H1 (cell line): ENCODE data around the gene OR2J2. TPM values are rescaled to one million over a fixed set of nuclear protein-coding genes. Genes with fewer than 3 reads are reported as not detected.
"Not testable (repeated sequence)": the region's sequence is repeated elsewhere in the genome, so short reads cannot be mapped to it uniquely, and the experiment has no call there.

Source experiments
- CTCF ChIA-PET: fragments of 300-600 bp; sonication (Branson Sonifier 250); formaldehyde crosslinking; loops from one replicate; lab custom pipeline; 2021; ENCODE audit not compliant: partially characterized antibody; lab: Charles Lee
- POLR2A ChIA-PET: fragments of 300-600 bp; sonication (Branson Sonifier 250); formaldehyde crosslinking; loops from one replicate; lab custom pipeline; 2021; ENCODE audit warnings: inconsistent platforms; ENCODE audit not compliant: partially characterized antibody; lab: Charles Lee
- DNase-seq, 2 experiments: peaks; one replicate each; pipeline versions ENCODE4 v3.0.0 to v3.0.0-alpha.2; 2010 to 2022; ENCODE audit warnings: low spot score in 2 of 2, low read depth in 1 of 2, mixed read lengths in 1 of 2
- FAIRE-seq: peaks from 2 replicates; lab custom pipeline; 2011; peaks lifted over from hg19 to GRCh38; lab: Jason Lieb, UNC
- H2AFZ ChIP-seq: 2 replicates; pipeline ENCODE4 v1.8.1; 2012; ENCODE audit warnings: low read length, inconsistent platforms
- H2AK5ac ChIP-seq: 2 replicates; pipeline ENCODE4 v1.6.1; 2013; ENCODE audit warnings: low read depth, low read length
- H2BK120ac ChIP-seq: replicated peaks from 2 replicates; pipeline ENCODE3; 2013; ENCODE audit warnings: low read depth, low read length, inconsistent platforms
- H2BK12ac ChIP-seq: 2 replicates; pipeline ENCODE4 v1.6.1; 2013; ENCODE audit warnings: low read depth, low read length
- H2BK15ac ChIP-seq: 2 replicates; pipeline ENCODE4 v1.6.1; 2013; ENCODE audit warnings: low read length
- H2BK20ac ChIP-seq: 2 replicates; pipeline ENCODE4 v1.6.1; 2013; ENCODE audit warnings: low read length
- H2BK5ac ChIP-seq: 2 replicates; pipeline ENCODE4 v1.6.1; 2013; ENCODE audit warnings: low read depth, low read length
- H3K14ac ChIP-seq: 2 replicates; pipeline ENCODE4 v1.6.1; 2013; ENCODE audit warnings: inconsistent platforms; ENCODE audit not compliant: insufficient read length
- H3K18ac ChIP-seq: 2 replicates; pipeline ENCODE4 v1.6.1; 2013; ENCODE audit warnings: low read length; ENCODE audit errors: extremely low read depth
- H3K23ac ChIP-seq: 2 replicates; pipeline ENCODE4 v1.6.1; 2013; ENCODE audit warnings: inconsistent platforms; ENCODE audit not compliant: insufficient read length
- H3K23me2 ChIP-seq: 2 replicates; pipeline ENCODE4 v1.6.1; 2013; ENCODE audit warnings: low read depth, low read length
- H3K27ac ChIP-seq: 2 replicates; pipeline ENCODE4 v1.6.1; 2011; ENCODE audit warnings: low read depth, low read length, inconsistent platforms
- H3K27me3 ChIP-seq, 4 experiments: replicated peaks in 1 of 4; 1 replicate in 1 of 4; 2 replicates in 3 of 4; pipeline versions ENCODE4 v1.6.1 to v1.8.1; 2011 to 2013; ENCODE audit warnings: low read length in 3 of 4, mild to moderate bottlenecking in 3 of 4, inconsistent platforms in 2 of 4, mixed read lengths in 2 of 4, moderate library complexity in 1 of 4; ENCODE audit not compliant: control insufficient read depth in 3 of 4, insufficient read depth in 3 of 4; ENCODE audit errors: extremely low read depth in 1 of 4
- H3K36me3 ChIP-seq, 4 experiments: 2 replicates each; pipeline versions ENCODE4 v1.6.1 to v1.8.1; 2011 to 2013; ENCODE audit warnings: mild to moderate bottlenecking in 4 of 4, low read length in 3 of 4, moderate library complexity in 2 of 4, control low read depth in 1 of 4, inconsistent platforms in 1 of 4; ENCODE audit not compliant: insufficient read depth in 4 of 4, control insufficient read depth in 2 of 4
- H3K4ac ChIP-seq: replicated peaks from 2 replicates; pipeline ENCODE3; 2013; ENCODE audit warnings: low read length, low read depth, mixed read lengths, inconsistent platforms; ENCODE audit not compliant: insufficient read length
- H3K4me1 ChIP-seq, 4 experiments: replicated peaks in 1 of 4; 1 replicate in 1 of 4; 2 replicates in 3 of 4; pipeline versions ENCODE4 v1.6.1 to v1.8.1; 2011 to 2013; ENCODE audit warnings: low read length in 3 of 4, inconsistent platforms in 2 of 4, mixed read lengths in 1 of 4; ENCODE audit not compliant: insufficient read depth in 4 of 4, control insufficient read depth in 3 of 4
- H3K4me2 ChIP-seq, 2 experiments: 2 replicates each; pipeline versions ENCODE4 v1.6.1 to v1.8.1; 2011 to 2013; ENCODE audit warnings: low read depth in 2 of 2, low read length in 2 of 2, control low read depth in 1 of 2, inconsistent platforms in 1 of 2, mild to moderate bottlenecking in 1 of 2; ENCODE audit not compliant: insufficient read depth in 1 of 2
- H3K4me3 ChIP-seq, 4 experiments: fragments of 200-600, 300-600 bp in 1 of 4; sonication (generic), shearing (Covaris generic), sonication (Bioruptor Twin) in 1 of 4; 2 replicates each; pipeline versions ENCODE4 v1.5.1 to v1.8.1; 2011 to 2016; ENCODE audit warnings: low read length in 4 of 4, low read depth in 3 of 4, control low read depth in 2 of 4, inconsistent platforms in 2 of 4, mild to moderate bottlenecking in 2 of 4, mixed read lengths in 1 of 4, moderate library complexity in 1 of 4; ENCODE audit not compliant: insufficient read depth in 2 of 4; ENCODE audit errors: extremely low read depth in 1 of 4
- H3K56ac ChIP-seq: replicated peaks from 2 replicates; pipeline ENCODE3; 2013; ENCODE audit warnings: low read depth, mild to moderate bottlenecking, mixed read lengths, low read length, inconsistent platforms; ENCODE audit not compliant: insufficient read length
- H3K79me1 ChIP-seq: 2 replicates; pipeline ENCODE4 v1.6.1; 2013; ENCODE audit warnings: low read depth, low read length, control low read depth
- H3K79me2 ChIP-seq, 2 experiments: 2 replicates each; pipeline versions ENCODE4 v1.6.1 to v1.8.1; 2012 to 2013; ENCODE audit warnings: low read length in 2 of 2, mild to moderate bottlenecking in 2 of 2, inconsistent platforms in 1 of 2; ENCODE audit not compliant: insufficient read depth in 2 of 2, control insufficient read depth in 1 of 2
- H3K9ac ChIP-seq, 4 experiments: replicated peaks in 1 of 4; 1 replicate in 1 of 4; 2 replicates in 3 of 4; pipeline versions ENCODE4 v1.6.1 to v1.8.1; 2011 to 2013; ENCODE audit warnings: low read depth in 3 of 4, low read length in 3 of 4, control low read depth in 2 of 4, mild to moderate bottlenecking in 2 of 4, moderate library complexity in 2 of 4, inconsistent platforms in 1 of 4; ENCODE audit errors: extremely low read depth in 1 of 4
- H3K9me3 ChIP-seq, 2 experiments: 2 replicates each; pipeline versions ENCODE4 v1.6.1 to v1.8.1; 2012 to 2013; ENCODE audit warnings: mild to moderate bottlenecking in 2 of 2, moderate library complexity in 2 of 2, control low read depth in 1 of 2, inconsistent platforms in 1 of 2, low read depth in 1 of 2, low read length in 1 of 2, mixed read lengths in 1 of 2; ENCODE audit not compliant: insufficient read depth in 2 of 2
- H4K20me1 ChIP-seq, 2 experiments: replicated peaks in 1 of 2; 2 replicates each; pipeline versions ENCODE3 to v1.8.1; 2011 to 2013; ENCODE audit warnings: inconsistent platforms in 2 of 2, low read length in 2 of 2, mild to moderate bottlenecking in 1 of 2; ENCODE audit not compliant: insufficient read depth in 2 of 2, control insufficient read depth in 1 of 2
- H4K5ac ChIP-seq: 2 replicates; pipeline ENCODE4 v1.6.1; 2013; ENCODE audit warnings: low read length, low read depth, mixed read lengths, inconsistent platforms; ENCODE audit not compliant: insufficient read length
- H4K8ac ChIP-seq: 2 replicates; pipeline ENCODE4 v1.8.0; 2013; ENCODE audit warnings: mild to moderate bottlenecking, moderate library complexity, low read length, inconsistent platforms; ENCODE audit not compliant: insufficient read depth; ENCODE audit errors: extremely low read depth
- H4K91ac ChIP-seq: replicated peaks from 2 replicates; pipeline ENCODE3; 2013; ENCODE audit warnings: low read length, mixed read lengths, inconsistent platforms; ENCODE audit not compliant: insufficient read length
- WGBS, 2 experiments: shearing (Covaris generic) in 1 of 2; methylation state at CpG; one replicate each; pipeline versions ENCODE4 v1.1.6 to v1.1.7; 2013 to 2015; ENCODE audit warnings: low lambda C conversion rate in 2 of 2, mixed read lengths in 2 of 2, inconsistent platforms in 1 of 2, low coverage in 1 of 2, missing lambda C conversion rate in 1 of 2; ENCODE audit not compliant: insufficient replicate concordance in 2 of 2, insufficient coverage in 1 of 2, insufficient read length in 1 of 2; ENCODE audit errors: extremely low coverage in 1 of 2, missing lambda C conversion rate in 1 of 2; 5-methylcytosine and 5-hydroxymethylcytosine counted together
- long read RNA-seq, 2 experiments: library from RNA in 1 of 2; library from capped mRNA in 1 of 2; stranded (forward); transcript quantifications; one replicate each; pipeline ENCODE4 v2.0.0, GENCODE V29; 2021; ENCODE audit warnings: inconsistent platforms in 1 of 2
- polyA minus RNA-seq, 3 experiments: library from RNA; depleted of rRNA, polyadenylated mRNA; stranded (reverse); fragments of >200 nt; gene quantifications; 1 replicate in 2 of 3; 2 replicates in 1 of 3; pipeline ENCODE4 v1.2.3, GENCODE V29; 2011
- polyA plus RNA-seq, 7 experiments: library from polyadenylated mRNA; depleted of rRNA in 3 of 7; stranded (reverse) in 5 of 7; unstranded in 2 of 7; fragments of >200 nt in 5 of 7; fragments of 200-250 nt in 2 of 7; gene quantifications; 1 replicate in 5 of 7; 2 replicates in 1 of 7; 4 replicates in 1 of 7; pipeline versions ENCODE4 v1.2.1 to v1.2.3, GENCODE V29; 2011 to 2013; ENCODE audit warnings: missing spikeins in 2 of 7, mixed read lengths in 2 of 7
- total RNA-seq: library from RNA; stranded (reverse); fragmentation: NEBNext Ultra II Directional; extraction: Animal tissue kit (Norgen Biotek cat#: 25700); gene quantifications from 2 replicates; pipeline ENCODE4 v1.2.1, GENCODE V29; 2021

OR2J2 gene
- total RNA-seq (not detected in 2 replicates), polyA plus RNA-seq (2011; rRNA removed) (not detected in 2 replicates), polyA minus RNA-seq (2011; rRNA and poly(A)+ RNA removed) (0.39 TPM in 1 of 2 replicates, not detected in the other)
- not detected for polyA plus RNA-seq (2011; cell fraction: cytosol; rRNA removed)
- not detected for polyA plus RNA-seq (2011; cell fraction: nucleus; rRNA removed)
- not detected in 4 replicates for polyA plus RNA-seq (2012, experiment 1 of 2)
- polyA plus RNA-seq (2012, experiment 2 of 2), result not detected
- not detected for polyA plus RNA-seq (2013, experiment 1 of 2)
- polyA plus RNA-seq (2013, experiment 2 of 2), result not detected
- not detected for polyA minus RNA-seq (2011; cell fraction: cytosol; rRNA and poly(A)+ RNA removed)
- 0.90 TPM for polyA minus RNA-seq (2011; cell fraction: nucleus; rRNA and poly(A)+ RNA removed)
- long read RNA-seq, experiment 1, result 0 reads
- long read RNA-seq, experiment 2, result 0 reads

DNA sequence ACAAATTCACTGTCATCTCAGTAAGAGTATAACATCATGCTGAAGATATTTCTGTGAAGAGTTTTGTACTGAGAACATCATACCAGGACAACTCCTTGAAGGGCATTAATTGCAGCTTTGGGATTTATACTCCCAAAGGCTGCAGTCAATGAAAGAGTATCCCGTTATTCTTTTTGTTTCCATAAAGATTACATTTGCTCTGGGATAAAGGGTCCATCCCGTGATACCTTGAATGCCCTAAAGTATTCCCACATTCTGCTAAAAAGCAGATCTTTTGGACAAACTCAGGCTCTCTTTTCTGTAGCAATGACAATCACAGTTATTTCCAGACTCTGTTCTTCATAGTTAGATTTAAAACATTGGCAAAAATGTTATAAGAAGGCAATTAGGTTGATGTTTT lies at the start of gene OR2J2:
Gene OR2J2, plus strand, starts transcription at position 301 of the 400 bp plus-strand sequence. CDS start 2,729 bp downstream, outside the sequence.
- CTCF ChIA-PET, POLR2A ChIA-PET, H3K9ac ChIP-seq, FAIRE-seq, H3K4me2 ChIP-seq, H3K23me2 ChIP-seq, H3K79me2 ChIP-seq, H3K27me3 ChIP-seq, H3K36me3 ChIP-seq, H3K4me1 ChIP-seq, H4K5ac ChIP-seq, H3K27ac ChIP-seq, H3K79me1 ChIP-seq, H3K4me3 ChIP-seq, H4K20me1 ChIP-seq, H2BK5ac ChIP-seq, DNase-seq, H4K8ac ChIP-seq, H2AFZ ChIP-seq, H2BK12ac ChIP-seq, H2BK120ac ChIP-seq, H3K23ac ChIP-seq, H3K4ac ChIP-seq, H3K56ac ChIP-seq, H3K14ac ChIP-seq, H2BK15ac ChIP-seq, H2AK5ac ChIP-seq, H4K91ac ChIP-seq, H2BK20ac ChIP-seq, H3K9me3 ChIP-seq, H3K18ac ChIP-seq: not testable (repeated sequence)
- 94% methylated on average over 2 of the region's 2 CpGs; no CpG with 5 or more reads in 1 of the 2 experiments for WGBS, 2 experiments
